Natural killer cell treated with Interleukin-12 subunit alpha and Interleukin-12 subunit beta and Interleukin-15 and Interleukin-18, amount 100 ng/mL, for 72 hours (primary cell): ENCODE data around the gene CACNA2D3. TPM values are rescaled to one million over a fixed set of nuclear protein-coding genes. Genes with fewer than 3 reads are reported as not detected.

ENCODE experiments used
- ATAC-seq, 2 donors: fragments of 150-1000 bp; cut with Tn5 transposase in 1 of 2; sonication (Bioruptor Pico), chemical (Tn5 transposase) in 1 of 2; 2 replicates each; pipeline ENCODE4 v1.10.0; 2021
- DNase-seq: peaks from one replicate; pipeline ENCODE4 v3.0.0; 2022; ENCODE audit warnings: low spot score
- H3K27ac Mint-ChIP-seq, 2 donors: 1 replicate in 1 of 2; 2 replicates in 1 of 2; pipeline ENCODE4 v1.8.0; 2022; ENCODE audit warnings: mixed read lengths in 2 of 2, mild to moderate bottlenecking in 1 of 2, moderate library complexity in 1 of 2
- H3K27me3 Mint-ChIP-seq, 2 donors: 1 replicate in 1 of 2; 2 replicates in 1 of 2; pipeline ENCODE4 v1.8.0; 2022; ENCODE audit warnings: mixed read lengths in 2 of 2
- H3K36me3 Mint-ChIP-seq: one replicate; pipeline ENCODE4 v1.8.0; 2022; ENCODE audit warnings: mixed read lengths
- H3K4me1 Mint-ChIP-seq, 2 donors: 1 replicate in 1 of 2; 2 replicates in 1 of 2; pipeline ENCODE4 v1.8.0; 2022; ENCODE audit warnings: low read depth in 2 of 2, mixed read lengths in 2 of 2, mild to moderate bottlenecking in 1 of 2
- H3K4me3 Mint-ChIP-seq: one replicate; pipeline ENCODE4 v1.8.0; 2022; ENCODE audit warnings: mixed read lengths
- H3K9me3 Mint-ChIP-seq: 2 replicates; pipeline ENCODE4 v1.8.0; 2022; ENCODE audit warnings: mixed read lengths
- total RNA-seq, 2 donors: library from RNA; stranded (reverse); gene quantifications; one replicate each; pipeline ENCODE4 v1.2.3, GENCODE V29; 2022

The CACNA2D3 gene
- total RNA-seq, 2 donors from 2014 or later: not detected

DNA sequence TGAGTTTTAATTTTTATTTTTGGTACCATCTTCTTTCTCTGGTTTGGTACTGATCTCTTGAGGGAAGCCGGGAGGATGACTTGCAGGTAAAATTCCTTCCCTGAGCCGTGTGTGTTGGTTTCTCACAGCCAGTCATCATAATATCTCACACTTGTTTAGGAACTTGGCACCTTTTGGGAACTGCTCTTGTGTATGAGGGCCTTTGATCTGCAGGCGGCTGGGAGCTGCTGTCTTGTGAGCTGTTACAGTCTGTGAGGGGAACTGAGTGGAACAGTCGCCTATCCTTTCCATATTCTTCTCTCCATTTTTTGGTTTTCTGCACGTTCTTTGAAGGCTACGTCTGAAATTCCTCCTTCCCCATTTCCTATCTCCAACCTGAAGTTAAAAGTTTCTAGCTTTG, 75.2 kb downstream of the CACNA2D3 start:
- DNase-seq (no peak), ATAC-seq (no peak)
- no peak overlapping the region for H3K27ac Mint-ChIP-seq
- peaks cover 7% of the 10 kb centered on the region for H3K9me3 Mint-ChIP-seq
- no peaks in the 10 kb centered on the region for H3K4me1 Mint-ChIP-seq
- H3K36me3 Mint-ChIP-seq: no peaks in the 10 kb centered on the region
- H3K27me3 Mint-ChIP-seq: peaks cover 0 to 8% of the 10 kb centered on the region in 2 donors
- H3K4me3 Mint-ChIP-seq: no peak overlapping the region

DNA sequence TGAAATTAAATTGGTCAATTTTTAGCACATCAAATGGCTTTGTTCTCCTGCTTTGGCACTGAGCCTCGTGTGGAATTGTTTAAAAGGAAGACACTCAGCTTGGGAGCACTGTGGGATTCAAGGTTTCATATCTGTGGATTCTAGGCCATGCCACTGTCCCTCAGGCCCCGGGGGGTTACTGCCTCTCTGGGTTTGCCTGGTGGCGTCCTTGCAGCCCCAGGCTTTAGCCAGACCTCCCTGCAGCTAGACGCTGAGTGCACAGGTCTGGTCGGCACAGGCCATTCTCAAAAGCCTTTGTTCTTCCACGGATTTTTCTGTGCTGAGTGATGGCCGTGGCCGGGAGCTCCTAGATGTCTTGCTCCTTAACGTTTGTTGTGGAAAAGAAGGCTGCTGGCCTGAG, 76.2 kb downstream of the CACNA2D3 start:
- no peaks in the 10 kb centered on the region for H3K36me3 Mint-ChIP-seq
- peaks cover 7% of the 10 kb centered on the region for H3K9me3 Mint-ChIP-seq
- peaks cover 0 to 8% of the 10 kb centered on the region in 2 donors for H3K27me3 Mint-ChIP-seq
- DNase-seq (no peak), ATAC-seq (no peak)
- no peak overlapping the region for H3K4me3 Mint-ChIP-seq
- H3K27ac Mint-ChIP-seq: no peak overlapping the region
- no peaks in the 10 kb centered on the region for H3K4me1 Mint-ChIP-seq

DNA sequence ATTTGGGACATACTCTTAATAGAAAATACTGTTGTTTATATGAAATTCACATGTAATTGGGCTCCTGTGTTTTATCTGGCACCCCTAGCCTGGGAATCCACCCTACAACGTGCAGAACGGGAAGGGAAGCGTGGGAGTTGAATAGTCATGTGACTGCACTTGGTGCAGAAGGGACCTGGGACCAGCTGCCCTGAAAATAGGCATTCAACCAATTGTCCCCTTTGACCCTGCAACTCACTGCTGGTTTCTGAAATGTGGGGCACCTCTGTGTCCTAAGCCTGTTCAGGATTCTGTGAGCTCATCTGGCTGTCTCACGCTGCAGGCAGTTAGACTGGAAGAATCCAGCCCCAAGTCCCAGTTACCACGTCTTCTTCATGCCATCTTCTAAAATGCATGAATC, 79.7 kb downstream of the CACNA2D3 start:
- no peaks in the 10 kb centered on the region for H3K9me3 Mint-ChIP-seq
- no peaks in the 10 kb centered on the region for H3K4me1 Mint-ChIP-seq
- DNase-seq: no peak
- ATAC-seq: no peak
- no peaks in the 10 kb centered on the region for H3K36me3 Mint-ChIP-seq
- no peak overlapping the region for H3K27ac Mint-ChIP-seq
- H3K4me3 Mint-ChIP-seq: no peak overlapping the region
- H3K27me3 Mint-ChIP-seq: peaks cover 0 to 15% of the 10 kb centered on the region in 2 donors

DNA sequence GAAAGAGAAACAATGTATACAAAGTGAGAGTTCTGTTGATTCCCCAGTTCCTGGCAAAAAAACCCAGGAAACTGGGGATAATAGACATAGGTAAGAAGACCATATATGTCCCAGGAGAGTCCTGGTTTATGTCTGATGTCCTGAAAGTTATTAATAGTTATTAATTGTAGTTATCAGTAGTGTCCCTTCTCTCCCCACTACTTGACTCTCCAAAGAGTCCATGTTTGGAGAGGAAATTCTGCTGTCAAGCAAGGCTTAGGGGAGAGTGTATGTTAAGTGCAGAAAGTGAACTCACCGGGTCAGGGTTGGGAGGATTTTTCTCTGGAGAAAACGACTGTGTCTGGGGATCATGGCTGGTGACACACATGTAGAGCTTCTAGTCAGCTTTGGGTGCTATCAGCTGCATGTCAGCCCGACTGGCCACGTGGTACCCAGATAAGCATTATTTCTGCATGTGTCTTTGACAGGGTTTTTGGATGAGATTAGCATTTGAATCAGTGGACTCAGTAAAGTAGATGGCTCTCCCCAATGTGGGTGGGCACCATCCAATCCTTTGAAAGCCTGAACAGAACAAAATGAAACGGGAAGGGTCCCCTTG, 80.4 kb downstream of the CACNA2D3 start:
- H3K27me3 Mint-ChIP-seq: peaks cover 0 to 9% of the 10 kb centered on the region in 2 donors
- H3K9me3 Mint-ChIP-seq: no peaks in the 10 kb centered on the region
- no peak overlapping the region for H3K27ac Mint-ChIP-seq
- no peaks in the 10 kb centered on the region for H3K36me3 Mint-ChIP-seq
- H3K4me3 Mint-ChIP-seq: no peak overlapping the region
- H3K4me1 Mint-ChIP-seq: no peaks in the 10 kb centered on the region
- no peak for DNase-seq
- no peak for ATAC-seq

DNA sequence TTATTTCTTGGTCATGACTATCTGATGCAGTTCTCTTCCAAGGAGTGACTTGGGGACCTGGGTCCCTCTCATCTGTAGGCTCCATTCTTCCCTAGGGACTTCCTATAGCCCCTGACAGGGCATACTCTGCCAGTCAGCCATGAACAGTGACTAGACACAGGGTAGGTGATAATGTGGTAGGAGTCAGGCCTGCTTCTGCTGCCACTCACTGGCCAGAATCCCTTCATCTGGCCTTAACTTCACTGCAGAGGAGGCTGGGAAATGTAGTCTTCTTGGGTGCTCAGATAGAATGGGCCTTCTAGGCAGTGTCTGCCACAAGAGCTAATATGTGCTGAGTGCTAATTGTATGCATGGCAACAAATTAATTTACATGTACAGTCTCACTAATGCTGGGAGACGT, 84.5 kb downstream of the CACNA2D3 start:
- peaks cover 0 to 9% of the 10 kb centered on the region in 2 donors for H3K27me3 Mint-ChIP-seq
- H3K4me1 Mint-ChIP-seq: no peaks in the 10 kb centered on the region
- ATAC-seq (no peak), DNase-seq (no peak)
- H3K27ac Mint-ChIP-seq: no peak overlapping the region
- H3K4me3 Mint-ChIP-seq: no peak overlapping the region
- H3K36me3 Mint-ChIP-seq: no peaks in the 10 kb centered on the region
- H3K9me3 Mint-ChIP-seq: no peaks in the 10 kb centered on the region

DNA sequence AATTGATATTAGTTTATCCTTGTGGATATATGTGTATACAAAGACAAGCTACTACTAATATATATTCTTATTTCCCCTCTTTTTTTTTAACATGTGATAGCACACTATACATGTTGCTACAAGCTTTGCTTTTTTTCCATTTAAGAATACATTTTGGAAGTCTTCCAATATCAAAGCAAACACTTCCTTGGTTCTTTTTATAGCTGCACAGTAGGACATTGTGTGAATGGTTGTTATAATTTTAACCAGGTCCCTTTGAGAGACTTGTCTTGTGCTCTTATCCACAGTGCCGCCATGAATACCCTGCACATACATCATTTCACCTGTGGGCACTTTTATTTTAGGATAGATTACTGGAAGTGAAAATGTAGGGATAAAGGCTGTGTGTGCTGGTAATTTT, 88.7 kb downstream of the CACNA2D3 start:
- ATAC-seq (no peak), DNase-seq (no peak)
- no peaks in the 10 kb centered on the region for H3K4me1 Mint-ChIP-seq
- peaks cover 0 to 4% of the 10 kb centered on the region in 2 donors for H3K27me3 Mint-ChIP-seq
- no peak overlapping the region for H3K4me3 Mint-ChIP-seq
- H3K9me3 Mint-ChIP-seq: no peaks in the 10 kb centered on the region
- no peak overlapping the region for H3K27ac Mint-ChIP-seq
- H3K36me3 Mint-ChIP-seq: no peaks in the 10 kb centered on the region

DNA sequence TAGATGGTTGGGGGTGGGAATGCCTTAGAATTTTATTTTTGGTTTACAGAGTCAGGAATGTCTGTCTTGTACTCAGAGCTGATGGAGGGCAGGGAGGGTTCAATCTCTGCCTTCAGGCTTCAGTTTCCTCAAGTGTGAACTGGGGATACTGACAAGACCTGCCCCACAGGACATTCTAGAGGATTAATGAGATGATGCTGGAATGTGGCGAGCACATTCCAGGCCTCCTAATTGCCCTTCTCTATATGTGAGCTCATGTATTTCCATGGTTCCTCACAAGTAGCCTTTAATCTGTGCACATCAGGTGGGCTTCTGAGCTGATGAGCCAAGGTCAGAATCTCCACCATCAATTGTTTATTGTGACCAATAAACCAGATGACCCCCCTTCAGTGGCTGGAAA, 90.4 kb downstream of the CACNA2D3 start:
- no peaks in the 10 kb centered on the region for H3K36me3 Mint-ChIP-seq
- H3K9me3 Mint-ChIP-seq: no peaks in the 10 kb centered on the region
- H3K27me3 Mint-ChIP-seq: peaks cover 0 to 4% of the 10 kb centered on the region in 2 donors
- H3K27ac Mint-ChIP-seq: no peak overlapping the region
- no peak overlapping the region for H3K4me3 Mint-ChIP-seq
- H3K4me1 Mint-ChIP-seq: no peaks in the 10 kb centered on the region
- ATAC-seq (no peak), DNase-seq (no peak)

DNA sequence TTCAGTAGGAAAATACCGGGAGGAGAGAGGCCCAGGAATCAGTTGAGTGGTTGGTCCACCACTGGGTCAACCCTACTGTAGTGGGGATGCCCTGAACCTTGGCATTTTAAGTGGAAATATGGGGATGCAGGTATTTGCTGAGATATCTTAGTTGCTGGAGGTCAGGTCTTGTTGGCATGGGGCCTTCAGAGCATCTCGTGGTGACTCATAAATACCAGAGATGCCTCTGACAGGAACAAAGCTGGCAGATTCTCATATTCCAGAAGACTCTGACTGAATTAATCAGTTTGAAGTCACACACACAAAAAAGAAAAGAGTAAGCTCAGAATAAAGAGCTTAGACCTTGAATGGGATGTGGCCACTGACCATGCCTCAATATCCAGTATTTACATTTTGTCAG, 91.6 kb downstream of the CACNA2D3 start:
- Mint-ChIP-seq H3K36me3 (no peaks in the 10 kb centered on the region), H3K27ac (no peak overlapping the region), H3K4me1 (no peaks in the 10 kb centered on the region), H3K9me3 (no peaks in the 10 kb centered on the region), H3K4me3 (no peak overlapping the region), H3K27me3 (peaks cover 0 to 4% of the 10 kb centered on the region in 2 donors)
- no peak for DNase-seq
- ATAC-seq: no peak

DNA sequence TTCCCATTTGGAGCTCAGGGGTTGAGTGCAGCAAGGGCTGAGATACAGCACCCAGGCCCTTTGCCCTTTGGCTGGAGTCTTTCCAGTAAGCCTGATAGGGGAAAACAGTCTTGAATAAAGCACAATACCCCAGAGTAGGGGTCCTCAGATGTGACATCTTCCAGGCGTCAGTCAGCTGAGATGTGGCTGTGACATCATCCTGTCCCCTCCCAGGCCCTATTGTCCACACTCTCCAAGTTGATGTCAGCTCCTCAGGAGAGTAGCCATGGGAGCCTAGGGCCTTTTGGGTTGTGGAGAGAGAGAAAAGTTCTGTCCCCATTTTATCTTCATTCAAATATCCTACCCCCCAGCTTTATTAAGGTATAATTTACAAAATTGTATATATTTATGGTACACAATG, 92.5 kb downstream of the CACNA2D3 start:
- DNase-seq (no peak), ATAC-seq (no peak)
- no peak overlapping the region for H3K27ac Mint-ChIP-seq
- H3K4me1 Mint-ChIP-seq: no peaks in the 10 kb centered on the region
- H3K27me3 Mint-ChIP-seq: peaks cover 0 to 4% of the 10 kb centered on the region in 2 donors
- H3K36me3 Mint-ChIP-seq: no peaks in the 10 kb centered on the region
- no peak overlapping the region for H3K4me3 Mint-ChIP-seq
- no peaks in the 10 kb centered on the region for H3K9me3 Mint-ChIP-seq

DNA sequence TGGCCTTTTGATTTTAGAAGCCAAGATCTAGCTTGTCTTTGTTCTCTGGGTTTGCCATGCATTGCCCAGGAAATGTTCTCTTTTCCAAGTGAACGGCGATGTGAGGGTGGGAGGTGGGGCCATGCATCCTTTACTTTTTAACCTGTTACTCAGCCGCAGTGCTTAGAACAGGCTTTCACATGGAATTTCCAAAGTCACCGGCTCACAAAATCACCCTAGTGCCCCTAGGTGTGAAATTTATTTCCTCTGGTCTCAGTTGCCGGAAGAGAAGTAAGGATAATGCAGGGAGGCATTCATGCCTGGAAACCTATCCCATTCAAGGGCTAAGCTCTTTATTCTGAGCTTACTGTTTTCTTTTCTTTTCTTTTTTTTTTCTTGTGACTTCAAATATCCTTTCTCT, 93.2 kb downstream of the CACNA2D3 start:
- H3K27me3 Mint-ChIP-seq: peaks cover 0 to 4% of the 10 kb centered on the region in 2 donors
- H3K27ac Mint-ChIP-seq: no peak overlapping the region
- no peak for ATAC-seq
- H3K4me3 Mint-ChIP-seq: no peak overlapping the region
- H3K36me3 Mint-ChIP-seq: no peaks in the 10 kb centered on the region
- no peaks in the 10 kb centered on the region for H3K4me1 Mint-ChIP-seq
- no peaks in the 10 kb centered on the region for H3K9me3 Mint-ChIP-seq
- DNase-seq: no peak

DNA sequence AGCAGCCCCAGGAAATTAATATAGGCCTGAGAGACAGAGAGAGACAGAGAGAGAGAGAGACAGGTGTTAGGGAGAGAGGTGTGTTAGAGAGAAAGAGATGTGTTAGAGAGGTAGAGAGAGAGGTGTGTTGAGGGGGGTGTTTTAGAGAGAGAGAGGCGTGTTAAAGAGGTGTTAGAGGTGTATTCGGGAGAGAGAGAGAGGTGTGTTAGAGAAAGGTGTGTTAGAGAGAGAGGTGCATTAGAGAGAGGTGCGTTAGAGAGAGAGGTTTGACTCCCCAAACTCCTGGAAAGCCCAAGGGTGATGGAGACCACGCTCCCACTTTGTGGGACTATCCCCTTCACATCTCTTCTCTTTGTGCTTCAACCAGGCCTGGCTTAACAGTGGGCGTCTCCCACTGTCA, 95.5 kb downstream of the CACNA2D3 start:
- Mint-ChIP-seq H3K4me3 (no peak overlapping the region), H3K4me1 (no peaks in the 10 kb centered on the region), H3K27ac (no peak overlapping the region), H3K27me3 (no peaks in the 10 kb centered on the region), H3K9me3 (no peaks in the 10 kb centered on the region), H3K36me3 (no peaks in the 10 kb centered on the region)
- ATAC-seq (no peak), DNase-seq (no peak)

DNA sequence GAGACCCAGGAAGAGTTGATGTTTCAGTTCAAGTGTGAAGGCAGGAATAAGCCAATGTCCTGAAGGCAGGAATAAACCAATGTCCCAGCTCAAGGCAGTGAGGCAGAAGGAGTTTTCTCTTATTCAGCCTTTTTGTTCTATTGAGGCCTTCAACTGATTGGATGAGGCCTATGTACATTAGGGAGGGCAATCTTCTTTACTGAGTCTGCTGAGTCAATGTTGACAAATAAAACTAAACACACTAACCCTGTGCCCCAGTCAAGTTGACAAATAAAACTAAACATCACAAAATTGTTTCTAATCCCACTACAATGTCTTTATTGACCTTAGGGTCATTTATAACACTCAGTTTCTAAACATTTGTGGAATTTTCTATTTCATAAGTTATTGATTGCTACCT, 100.0 kb downstream of the CACNA2D3 start:
- Mint-ChIP-seq H3K36me3 (no peaks in the 10 kb centered on the region), H3K4me3 (no peak overlapping the region), H3K27ac (no peak overlapping the region), H3K4me1 (no peaks in the 10 kb centered on the region), H3K27me3 (peaks cover 0 to 4% of the 10 kb centered on the region in 2 donors), H3K9me3 (peaks cover 6% of the 10 kb centered on the region)
- no peak for DNase-seq
- no peak for ATAC-seq

DNA sequence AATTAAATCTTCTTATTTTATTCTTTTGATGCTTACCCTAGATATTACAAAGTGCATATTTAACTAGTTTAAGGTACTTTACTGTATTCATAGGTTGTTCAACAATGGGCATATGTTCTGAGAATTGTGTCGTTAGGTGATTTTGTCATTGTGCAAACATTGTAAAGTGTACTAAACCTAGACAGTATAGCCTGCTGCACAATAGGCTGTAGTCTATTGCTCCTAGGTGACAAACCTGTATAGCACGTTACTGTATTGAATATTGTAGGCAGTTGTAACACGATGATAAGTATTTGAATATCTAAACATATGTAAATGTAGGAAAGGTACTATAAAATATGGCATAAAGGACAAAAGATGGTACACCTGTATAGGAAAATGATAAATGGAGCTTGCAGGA, 100.7 kb downstream of the CACNA2D3 start:
- Mint-ChIP-seq H3K27me3 (peaks cover 0 to 4% of the 10 kb centered on the region in 2 donors), H3K4me1 (no peaks in the 10 kb centered on the region), H3K27ac (no peak overlapping the region), H3K9me3 (peaks cover 6% of the 10 kb centered on the region), H3K4me3 (no peak overlapping the region), H3K36me3 (no peaks in the 10 kb centered on the region)
- no peak for DNase-seq
- no peak for ATAC-seq

DNA sequence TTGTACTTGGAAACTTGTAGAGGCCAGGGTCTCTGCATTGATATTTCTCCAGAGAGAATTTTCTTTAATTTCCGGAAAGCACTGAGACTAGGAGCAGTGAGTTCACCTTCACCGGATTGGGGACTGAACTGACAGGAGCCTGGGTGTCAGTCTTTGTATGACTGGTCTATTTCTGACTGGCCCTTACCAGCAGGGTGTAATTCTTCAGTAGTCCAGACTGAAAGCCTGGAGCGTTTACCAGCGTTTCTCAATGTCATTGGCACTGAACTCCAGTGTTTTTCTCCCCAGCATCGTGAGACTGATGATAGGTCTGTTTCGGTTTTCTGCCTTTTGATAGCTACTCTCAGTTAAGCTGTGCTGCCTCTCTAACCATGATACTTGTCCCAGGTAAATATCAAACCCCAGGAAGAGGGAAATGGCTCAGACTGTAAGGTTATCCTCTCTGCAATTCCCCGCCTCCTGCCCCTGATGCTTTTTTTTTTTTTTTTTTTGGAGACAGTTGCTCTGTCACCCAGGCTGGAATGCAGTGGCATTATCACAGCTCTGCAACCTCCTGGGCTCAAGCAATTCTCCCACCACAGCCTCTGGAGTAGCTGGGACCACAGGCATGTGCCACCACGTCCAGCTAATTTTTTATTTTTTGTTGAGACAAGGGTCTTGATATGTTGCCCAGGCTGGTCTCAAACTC, 103.6 kb downstream of the CACNA2D3 start:
- DNase-seq (no peak), ATAC-seq (no peak)
- Mint-ChIP-seq H3K4me3 (no peak overlapping the region), H3K27ac (no peak overlapping the region), H3K27me3 (peaks cover 0 to 4% of the 10 kb centered on the region in 2 donors), H3K36me3 (no peaks in the 10 kb centered on the region), H3K9me3 (peaks cover 6% of the 10 kb centered on the region), H3K4me1 (no peaks in the 10 kb centered on the region)

DNA sequence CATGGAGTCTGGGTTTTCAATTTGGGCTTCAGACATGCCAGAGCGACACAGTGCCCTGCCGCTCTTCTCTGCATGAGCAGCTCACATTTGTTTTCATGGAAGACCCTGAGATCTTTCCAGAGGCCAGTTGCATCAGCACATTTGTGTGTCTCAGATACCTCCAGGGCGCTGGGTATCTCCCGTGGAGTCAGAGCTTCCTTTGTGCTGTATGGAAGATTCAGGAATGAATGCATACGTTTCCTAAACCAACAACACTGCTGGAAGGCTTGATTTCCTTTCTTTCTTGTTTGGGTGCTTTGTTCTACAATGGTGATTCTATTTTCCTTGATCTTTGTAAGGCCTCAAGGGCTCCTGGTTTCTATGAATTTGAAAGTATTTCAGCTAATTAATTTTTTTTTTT, 106.5 kb downstream of the CACNA2D3 start:
- DNase-seq: no peak
- H3K4me3 Mint-ChIP-seq: no peak overlapping the region
- no peaks in the 10 kb centered on the region for H3K36me3 Mint-ChIP-seq
- no peak for ATAC-seq
- H3K27ac Mint-ChIP-seq: no peak overlapping the region
- H3K4me1 Mint-ChIP-seq: no peaks in the 10 kb centered on the region
- H3K27me3 Mint-ChIP-seq: peaks cover 0 to 4% of the 10 kb centered on the region in 2 donors
- H3K9me3 Mint-ChIP-seq: peaks cover 6% of the 10 kb centered on the region
